ACC112 (cell line): ENCODE data around the gene VEPH1.

Experiments used
- H2AFZ ChIP-seq: fragments of 200-600 bp; sonication (generic); one replicate; pipeline ENCODE4 v1.6.0; 2017; ENCODE audit warnings: antibody characterized with exemption, low read length; ENCODE audit not compliant: unreplicated experiment
- H3K27ac ChIP-seq: fragments of 200-600 bp; sonication (generic); 2 replicates; pipeline ENCODE4 v1.5.1; 2014; ENCODE audit warnings: low read depth, mild to moderate bottlenecking, antibody characterized with exemption, low read length, moderate library complexity
- H3K27me3 ChIP-seq: fragments of 200-600 bp; sonication (generic); 2 replicates; pipeline ENCODE4 v1.6.1; 2014; ENCODE audit warnings: mild to moderate bottlenecking, antibody characterized with exemption, low read length, moderate library complexity, mixed read lengths; ENCODE audit not compliant: insufficient read depth
- H3K36me3 ChIP-seq: fragments of 200-600 bp; sonication (generic); 2 replicates; pipeline ENCODE4 v1.6.1; 2016; ENCODE audit warnings: mild to moderate bottlenecking, antibody characterized with exemption, low read length, moderate library complexity, mixed read lengths; ENCODE audit not compliant: insufficient read depth
- H3K4me1 ChIP-seq: fragments of 200-600 bp; sonication (generic); one replicate; pipeline ENCODE4 v1.6.1; 2016; ENCODE audit warnings: low read length, mixed read lengths; ENCODE audit not compliant: insufficient read depth, unreplicated experiment, control insufficient read depth
- H3K4me3 ChIP-seq: fragments of 200-600 bp; sonication (generic); 2 replicates; pipeline ENCODE4 v1.5.1; 2014; ENCODE audit warnings: mild to moderate bottlenecking, low read depth, low read length
- H3K79me2 ChIP-seq: fragments of 200-600 bp; sonication (generic); one replicate; pipeline ENCODE4 v1.6.0; 2016; ENCODE audit warnings: low read length; ENCODE audit not compliant: control insufficient read depth, unreplicated experiment, insufficient read depth

The VEPH1 gene

GRCh38 chr3:157428853-157429252, 74.4 kb downstream of the VEPH1 start:
- H3K27ac ChIP-seq = peak overlapping the region; percentile 68
- H2AFZ ChIP-seq = peak overlapping the region; percentile 71
- peaks cover 5% of the 10 kb centered on the region; the same call in 1 of the 2 replicates for H3K36me3 ChIP-seq
- no peaks in the 10 kb centered on the region for H3K79me2 ChIP-seq
- no peaks in the 10 kb centered on the region for H3K27me3 ChIP-seq
- peak overlapping the region; percentile 41; the same call in 1 of the 2 replicates for H3K4me3 ChIP-seq
- peaks cover 30% of the 10 kb centered on the region for H3K4me1 ChIP-seq

DNA sequence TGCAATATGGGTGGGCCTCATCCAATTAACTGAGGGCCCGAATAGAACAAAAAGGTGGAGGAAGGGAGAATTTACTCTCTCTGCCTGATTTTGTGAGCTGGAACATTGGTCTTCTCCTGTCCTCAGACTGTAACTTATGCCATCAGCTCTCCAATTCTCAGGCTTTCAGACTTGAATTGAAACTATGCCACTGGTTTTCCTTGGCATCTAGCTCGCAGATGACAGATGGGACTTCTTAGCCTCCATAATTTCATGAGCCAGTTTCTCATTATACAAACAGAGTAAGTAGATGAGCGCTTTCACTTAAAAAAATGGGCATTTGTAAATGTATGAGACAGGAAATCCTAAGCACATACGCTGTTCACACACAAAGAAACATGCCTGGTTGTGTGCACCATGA, 75.3 kb downstream of the VEPH1 start:
- Histone ChIP-seq H3K27ac (no peak overlapping the region), H3K4me3 (no peak overlapping the region), H3K36me3 (peaks cover 5% of the 10 kb centered on the region; the same call in 1 of the 2 replicates), H2AFZ (no peak overlapping the region), H3K27me3 (no peaks in the 10 kb centered on the region), H3K79me2 (no peaks in the 10 kb centered on the region), H3K4me1 (peaks cover 38% of the 10 kb centered on the region)

DNA sequence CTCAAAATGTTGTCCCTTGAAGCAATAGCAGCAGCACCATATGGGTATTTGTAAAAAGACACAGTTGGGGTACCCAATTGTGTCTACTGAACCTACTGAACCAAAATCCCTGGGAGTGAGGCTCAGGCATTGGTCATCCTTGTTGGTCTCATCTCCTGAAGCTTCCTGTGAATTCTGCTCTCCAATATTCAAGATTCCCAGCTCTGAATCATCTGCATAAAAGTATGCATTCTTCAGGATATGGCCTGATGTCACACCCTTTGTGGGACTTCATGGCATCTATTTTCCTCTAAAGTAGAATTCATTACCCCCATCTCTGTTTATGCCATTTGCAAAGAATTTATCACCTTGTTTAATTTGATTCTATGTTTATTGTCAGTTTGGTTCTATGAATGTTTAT, 79.9 kb downstream of the VEPH1 start:
- H3K4me1 ChIP-seq = peaks cover 20% of the 10 kb centered on the region
- no peaks in the 10 kb centered on the region for H3K79me2 ChIP-seq

DNA sequence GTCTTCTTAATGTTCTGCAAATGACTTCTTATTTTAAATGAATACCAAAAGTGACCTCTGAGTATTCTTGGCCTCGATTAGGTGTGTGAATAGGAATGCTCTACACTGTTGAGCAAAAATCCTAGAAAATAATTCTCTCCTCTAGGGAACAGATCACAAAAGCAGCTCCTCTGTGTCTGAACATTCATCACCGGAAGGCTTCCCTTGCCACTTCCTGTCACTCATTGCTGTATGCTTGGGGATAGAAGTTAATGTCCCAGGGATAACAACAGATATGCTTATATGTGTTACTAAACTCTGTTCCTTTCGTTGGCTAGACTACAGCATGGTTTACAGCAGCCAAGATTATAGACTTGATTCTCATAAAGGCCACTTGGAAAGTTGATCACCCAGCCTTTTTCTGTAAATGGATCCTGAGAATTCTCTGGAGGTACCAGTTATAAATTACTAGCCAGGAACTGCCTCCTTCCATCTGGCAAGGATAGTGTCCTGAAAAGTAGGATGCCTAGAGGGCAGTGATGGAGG, 82.5 kb downstream of the VEPH1 start:
- no peak overlapping the region for H2AFZ ChIP-seq
- no peaks in the 10 kb centered on the region for H3K79me2 ChIP-seq
- H3K4me1 ChIP-seq = peaks cover 35% of the 10 kb centered on the region
- H3K27ac ChIP-seq = no peak overlapping the region
- H3K36me3 ChIP-seq = no peaks in the 10 kb centered on the region; the same call in 1 of the 2 replicates
- no peak overlapping the region for H3K4me3 ChIP-seq
- no peaks in the 10 kb centered on the region for H3K27me3 ChIP-seq

More for the DNA sequence above, 79.9 kb downstream of the VEPH1 start:
- Histone ChIP-seq H3K36me3 (peaks cover 5% of the 10 kb centered on the region; the same call in 1 of the 2 replicates), H3K27me3 (no peaks in the 10 kb centered on the region), H3K27ac (no peak overlapping the region), H2AFZ (no peak overlapping the region), H3K4me3 (no peak overlapping the region)

- no peaks in the 10 kb centered on the region for H3K27me3 ChIP-seq
- H3K36me3 ChIP-seq = no peaks in the 10 kb centered on the region
These were observed 85.1 kb downstream of the VEPH1 start for GRCh38 chr3:157418104-157418503.

GRCh38 chr3:157417247-157417646, 86.0 kb downstream of the VEPH1 start:
- Histone ChIP-seq H2AFZ (peak overlapping the region; percentile 27), H3K27ac (peak overlapping the region; percentile 31; the same call in 1 of the 2 replicates), H3K79me2 (no peaks in the 10 kb centered on the region), H3K27me3 (no peaks in the 10 kb centered on the region), H3K36me3 (no peaks in the 10 kb centered on the region), H3K4me3 (no peak overlapping the region), H3K4me1 (peaks cover 27% of the 10 kb centered on the region)

More at GRCh38 chr3:157418104-157418503, 85.1 kb downstream of the VEPH1 start:
- peak overlapping the region; percentile 15; the same call in 1 of the 2 replicates for H3K4me3 ChIP-seq
- H3K79me2 ChIP-seq = no peaks in the 10 kb centered on the region
- H2AFZ ChIP-seq = no peak overlapping the region
- H3K27ac ChIP-seq = peak overlapping the region; percentile 31; the same call in 1 of the 2 replicates
- H3K4me1 ChIP-seq = peaks cover 28% of the 10 kb centered on the region

DNA sequence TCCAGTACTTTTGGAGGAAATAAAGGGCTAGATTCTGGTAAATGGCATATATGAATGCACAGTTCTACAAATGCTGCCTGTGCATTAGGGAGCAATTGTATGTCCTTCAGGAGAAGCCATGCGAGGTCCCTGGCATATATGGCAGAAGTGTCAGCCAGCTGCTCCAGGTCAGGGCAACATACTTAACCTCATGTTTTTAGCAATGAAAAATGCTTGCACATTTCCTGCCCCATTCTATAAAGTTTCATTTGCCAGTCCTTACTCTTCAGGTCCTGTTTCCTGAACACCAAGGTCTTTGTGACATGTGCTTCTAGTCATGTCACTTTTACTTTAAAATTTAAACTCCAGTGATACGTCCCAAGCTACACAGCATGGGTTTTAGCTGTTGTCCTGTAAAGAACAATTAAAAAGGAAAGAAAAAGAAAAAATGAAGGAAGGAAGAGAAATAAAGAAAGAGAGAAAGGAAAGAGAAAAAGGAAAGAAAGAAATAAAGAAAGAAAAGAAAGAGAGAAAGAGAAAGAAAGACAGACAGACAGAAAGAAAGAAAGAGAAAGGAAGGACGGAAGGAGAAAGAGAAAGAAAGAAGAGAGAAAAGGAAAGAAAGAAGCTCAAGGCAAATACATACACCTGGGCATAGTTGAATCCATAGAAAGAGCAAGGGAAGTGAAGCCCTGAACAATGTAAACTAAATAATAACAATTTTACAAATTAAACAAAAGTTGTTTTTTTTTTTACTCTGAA, 86.7 kb downstream of the VEPH1 start:
- no peak overlapping the region for H3K4me3 ChIP-seq
- no peaks in the 10 kb centered on the region for H3K27me3 ChIP-seq
- peak overlapping the region; percentile 27 for H2AFZ ChIP-seq
- no peaks in the 10 kb centered on the region for H3K79me2 ChIP-seq
- H3K36me3 ChIP-seq = peaks cover 4% of the 10 kb centered on the region; the same call in 1 of the 2 replicates
- peaks cover 27% of the 10 kb centered on the region for H3K4me1 ChIP-seq
- peak overlapping the region; percentile 31; the same call in 1 of the 2 replicates for H3K27ac ChIP-seq

- H3K4me3 ChIP-seq = no peak overlapping the region
- H3K36me3 ChIP-seq = peaks cover 4% of the 10 kb centered on the region; the same call in 1 of the 2 replicates
- no peaks in the 10 kb centered on the region for H3K79me2 ChIP-seq
- H3K4me1 ChIP-seq = peaks cover 27% of the 10 kb centered on the region
- H2AFZ ChIP-seq = no peak overlapping the region
- no peaks in the 10 kb centered on the region for H3K27me3 ChIP-seq
- no peak overlapping the region for H3K27ac ChIP-seq
These were observed 88.4 kb downstream of the VEPH1 start for GRCh38 chr3:157414861-157415260.

DNA sequence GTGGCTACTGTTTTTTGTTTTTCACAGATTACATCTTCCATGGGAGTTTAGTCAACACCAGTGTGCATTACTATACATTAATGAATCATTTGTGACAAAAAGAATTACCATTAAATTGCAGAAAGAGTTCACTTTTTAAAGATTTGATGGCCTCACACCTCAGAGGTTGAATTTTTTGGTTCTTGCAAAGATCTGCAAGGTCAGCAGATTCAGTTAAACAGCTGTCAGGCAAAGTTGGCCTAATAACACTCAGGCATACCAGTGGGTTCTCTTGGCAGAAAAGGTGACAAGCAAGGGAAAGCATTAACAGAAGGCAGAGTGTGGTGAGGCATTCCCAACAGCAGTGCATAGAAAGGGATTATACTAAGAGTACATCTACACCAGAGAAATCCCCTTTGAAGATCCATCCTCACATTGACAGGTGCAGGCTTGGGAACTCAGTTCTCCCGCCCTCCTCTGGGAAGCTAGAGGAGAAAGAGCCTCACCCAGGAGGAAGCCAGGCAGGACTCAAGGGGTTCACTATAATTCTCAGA, 90.8 kb downstream of the VEPH1 start:
- Histone ChIP-seq H3K79me2 (no peaks in the 10 kb centered on the region), H3K4me3 (no peak overlapping the region), H3K27ac (no peak overlapping the region), H2AFZ (no peak overlapping the region), H3K27me3 (no peaks in the 10 kb centered on the region), H3K36me3 (peaks cover 4% of the 10 kb centered on the region; the same call in 1 of the 2 replicates), H3K4me1 (peaks cover 13% of the 10 kb centered on the region)

DNA sequence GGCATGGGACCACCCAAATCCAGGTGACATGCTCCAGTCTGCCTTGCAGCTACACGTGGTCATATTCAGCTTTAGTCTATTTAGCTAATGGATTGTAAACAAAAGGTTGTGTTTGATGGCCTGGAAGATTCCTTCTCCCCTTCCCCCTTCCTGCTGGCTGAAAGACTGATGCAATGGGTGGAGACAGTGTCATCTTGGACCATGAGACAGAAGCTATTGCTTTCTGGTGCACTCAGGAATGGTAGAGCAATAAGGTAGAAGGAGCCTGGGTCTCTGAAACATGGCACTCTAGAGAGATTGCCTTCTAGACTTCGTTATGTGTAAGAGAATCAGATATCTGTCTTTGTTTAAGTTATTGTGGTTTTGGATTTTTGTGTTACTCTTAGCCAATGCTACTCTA, 92.3 kb downstream of the VEPH1 start:
- H3K27ac ChIP-seq = no peak overlapping the region
- no peaks in the 10 kb centered on the region for H3K27me3 ChIP-seq
- H3K4me3 ChIP-seq = no peak overlapping the region
- no peaks in the 10 kb centered on the region for H3K79me2 ChIP-seq
- H3K4me1 ChIP-seq = peaks cover 5% of the 10 kb centered on the region
- H2AFZ ChIP-seq = no peak overlapping the region
- H3K36me3 ChIP-seq = peaks cover 4% of the 10 kb centered on the region; the same call in 1 of the 2 replicates
